ENCODE results near the gene CFAP74.

The CFAP74 gene

GRCh38 chr1:1967151-1967550, 36.4 kb downstream of the CFAP74 start:
- ChIA-PET CTCF (interaction anchor here (0.7 kb wide), 1 partner anchor 24 kb away, joined by 3 read pairs; no protein-coding TSS in a partner anchor), POLR2A (no interaction called here)
- Histone ChIP-seq H3K9me3 (ENCODE audit: control insufficient read depth, insufficient read depth, low read depth, low read length) (no peaks in the 10 kb centered on the region), H3K4me3 (ENCODE audit: low read depth, low read length) (no peak overlapping the region), H3K36me3 (ENCODE audit: control insufficient read depth in 2 of 2, insufficient read depth in 1 of 2, low read length in 2 of 2) (no peaks in the 10 kb centered on the region), H3K27ac (ENCODE audit: extremely low read depth, low read depth, low read length) (no peak overlapping the region), H3K4me1 (ENCODE audit: control insufficient read depth, insufficient read depth, low read length) (no peaks in the 10 kb centered on the region)
- TF ChIP-seq ZNF19 (tag by site-specific recombination; IDR thresholded peaks at IDR 0.05; ENCODE audit: low read depth), result no peak
- TF ChIP-seq ZNF366 (tag by site-specific recombination; conservative IDR thresholded peaks at IDR 0.05), result no peak
- no peak for TF ChIP-seq ZNF548 (tag by site-specific recombination; IDR thresholded peaks at IDR 0.05)
- no peak for TF ChIP-seq ZNF175 (tag by site-specific recombination; IDR thresholded peaks at IDR 0.05)
- TF ChIP-seq, protein P1, sequence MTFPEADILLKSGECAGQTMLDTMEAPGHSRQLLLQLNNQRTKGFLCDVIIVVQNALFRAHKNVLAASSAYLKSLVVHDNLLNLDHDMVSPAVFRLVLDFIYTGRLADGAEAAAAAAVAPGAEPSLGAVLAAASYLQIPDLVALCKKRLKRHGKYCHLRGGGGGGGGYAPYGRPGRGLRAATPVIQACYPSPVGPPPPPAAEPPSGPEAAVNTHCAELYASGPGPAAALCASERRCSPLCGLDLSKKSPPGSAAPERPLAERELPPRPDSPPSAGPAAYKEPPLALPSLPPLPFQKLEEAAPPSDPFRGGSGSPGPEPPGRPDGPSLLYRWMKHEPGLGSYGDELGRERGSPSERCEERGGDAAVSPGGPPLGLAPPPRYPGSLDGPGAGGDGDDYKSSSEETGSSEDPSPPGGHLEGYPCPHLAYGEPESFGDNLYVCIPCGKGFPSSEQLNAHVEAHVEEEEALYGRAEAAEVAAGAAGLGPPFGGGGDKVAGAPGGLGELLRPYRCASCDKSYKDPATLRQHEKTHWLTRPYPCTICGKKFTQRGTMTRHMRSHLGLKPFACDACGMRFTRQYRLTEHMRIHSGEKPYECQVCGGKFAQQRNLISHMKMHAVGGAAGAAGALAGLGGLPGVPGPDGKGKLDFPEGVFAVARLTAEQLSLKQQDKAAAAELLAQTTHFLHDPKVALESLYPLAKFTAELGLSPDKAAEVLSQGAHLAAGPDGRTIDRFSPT (tag by site-specific recombination; IDR thresholded peaks at IDR 0.05), result no peak
- no peak for TF ChIP-seq PRDM1 (tag by site-specific recombination; IDR thresholded peaks at IDR 0.05)
- TF ChIP-seq ZNF174 (tag by site-specific recombination; IDR thresholded peaks at IDR 0.05), result no peak
- TF ChIP-seq ZNF202 (tag by site-specific recombination; IDR thresholded peaks at IDR 0.05; ENCODE audit: borderline replicate concordance), result no peak

- Histone ChIP-seq H3K9me3 (ENCODE audit: control insufficient read depth, insufficient read depth, low read depth, low read length) (no peaks in the 10 kb centered on the region), H3K4me1 (ENCODE audit: control insufficient read depth, insufficient read depth, low read length) (no peaks in the 10 kb centered on the region), H3K27ac (ENCODE audit: extremely low read depth, low read depth, low read length) (no peak overlapping the region), H3K36me3 (ENCODE audit: control insufficient read depth in 2 of 2, insufficient read depth in 1 of 2, low read length in 2 of 2) (no peaks in the 10 kb centered on the region), H3K4me3 (ENCODE audit: low read depth, low read length) (no peak overlapping the region)
- no peak for TF ChIP-seq ZNF768 (tag by site-specific recombination; IDR thresholded peaks at IDR 0.05)
- CTCF ChIA-PET, result interaction anchor here (0.7 to 1.3 kb wide), 2 partner anchors 25 to 79 kb away, joined by 3 to 5 read pairs; no protein-coding TSS in a partner anchor
- POLR2A ChIA-PET, result no interaction called here
Measured at GRCh38 chr1:1966071-1966740, 37.4 kb downstream of the CFAP74 start.

GRCh38 chr1:1965546-1965945, 38.0 kb downstream of the CFAP74 start:
- ChIA-PET POLR2A (no interaction called here), CTCF (interaction anchor here (1.3 kb wide), 1 partner anchor 79 kb away, joined by 5 read pairs; no protein-coding TSS in a partner anchor)
- TF ChIP-seq ZBTB11 (tag by site-specific recombination; conservative IDR thresholded peaks at IDR 0.05; ENCODE audit: low read depth), result no peak
- no peak for TF ChIP-seq ZNF571 (tag by site-specific recombination; IDR thresholded peaks at IDR 0.05)
- no peak for TF ChIP-seq ZNF169 (tag by site-specific recombination; IDR thresholded peaks at IDR 0.05)
- no peak for TF ChIP-seq MEIS1 (CRISPR knock-in tag; IDR thresholded peaks at IDR 0.05; ENCODE audit: borderline replicate concordance)
- TF ChIP-seq SALL2 (tag by site-specific recombination; IDR thresholded peaks at IDR 0.05; ENCODE audit: borderline replicate concordance), result no peak
- TF ChIP-seq PRDM1 (tag by site-specific recombination; IDR thresholded peaks at IDR 0.05), result no peak
- TF ChIP-seq ZBTB17 (tag by site-specific recombination; IDR thresholded peaks at IDR 0.05), result no peak
- no peak for TF ChIP-seq ZSCAN4 (tag by site-specific recombination; IDR thresholded peaks at IDR 0.05)
- TF ChIP-seq, protein P2, sequence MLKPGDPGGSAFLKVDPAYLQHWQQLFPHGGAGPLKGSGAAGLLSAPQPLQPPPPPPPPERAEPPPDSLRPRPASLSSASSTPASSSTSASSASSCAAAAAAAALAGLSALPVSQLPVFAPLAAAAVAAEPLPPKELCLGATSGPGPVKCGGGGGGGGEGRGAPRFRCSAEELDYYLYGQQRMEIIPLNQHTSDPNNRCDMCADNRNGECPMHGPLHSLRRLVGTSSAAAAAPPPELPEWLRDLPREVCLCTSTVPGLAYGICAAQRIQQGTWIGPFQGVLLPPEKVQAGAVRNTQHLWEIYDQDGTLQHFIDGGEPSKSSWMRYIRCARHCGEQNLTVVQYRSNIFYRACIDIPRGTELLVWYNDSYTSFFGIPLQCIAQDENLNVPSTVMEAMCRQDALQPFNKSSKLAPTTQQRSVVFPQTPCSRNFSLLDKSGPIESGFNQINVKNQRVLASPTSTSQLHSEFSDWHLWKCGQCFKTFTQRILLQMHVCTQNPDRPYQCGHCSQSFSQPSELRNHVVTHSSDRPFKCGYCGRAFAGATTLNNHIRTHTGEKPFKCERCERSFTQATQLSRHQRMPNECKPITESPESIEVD (tag by site-specific recombination; IDR thresholded peaks at IDR 0.05), result no peak
- no peak for TF ChIP-seq ZNF37A (tag by site-specific recombination; IDR thresholded peaks at IDR 0.05)
- no peak for TF ChIP-seq ZNF121 (tag by site-specific recombination; IDR thresholded peaks at IDR 0.05)
- TF ChIP-seq ZNF184 (tag by site-specific recombination; IDR thresholded peaks at IDR 0.05), result no peak
- Histone ChIP-seq H3K36me3 (ENCODE audit: control insufficient read depth in 2 of 2, insufficient read depth in 1 of 2, low read length in 2 of 2) (no peaks in the 10 kb centered on the region), H3K4me1 (ENCODE audit: control insufficient read depth, insufficient read depth, low read length) (no peaks in the 10 kb centered on the region), H3K27ac (ENCODE audit: extremely low read depth, low read depth, low read length) (no peak overlapping the region), H3K4me3 (ENCODE audit: low read depth, low read length) (no peak overlapping the region), H3K9me3 (ENCODE audit: control insufficient read depth, insufficient read depth, low read depth, low read length) (no peaks in the 10 kb centered on the region)
